Skin of body (tissue), 2 donors: ENCODE measurements around the gene ENPP1. TPM values are rescaled to one million over a fixed set of nuclear protein-coding genes. Genes with fewer than 3 reads are reported as not detected.

Experiments used
- DNase-seq: peaks from one replicate; lab custom pipeline; 2025; lab: John Stamatoyannopoulos, UW
- total RNA-seq: library from RNA; depleted of rRNA; stranded (reverse); fragments of >200 nt; gene quantifications from one replicate; pipeline ENCODE4 v1.2.3, GENCODE V29; 2014

Gene ENPP1
- total RNA-seq, 1 donor from 2014 or later, result 16.2 TPM

GRCh38 chr6:131784561-131784960 is 23.3 kb upstream of the ENPP1 start:
- peak; percentile 73 for DNase-seq

- DNase-seq, result no peak
These were observed 20.7 kb upstream of the ENPP1 start for GRCh38 chr6:131787079-131787478.

GRCh38 chr6:131787766-131788712 is 19.8 kb upstream of the ENPP1 start:
- peak; percentile 85 for DNase-seq

- no peak for DNase-seq
These were observed 18.6 kb upstream of the ENPP1 start for GRCh38 chr6:131789219-131789618.

- peak; percentile 44 for DNase-seq
These were observed 16.3 kb upstream of the ENPP1 start for GRCh38 chr6:131791476-131791875.

GRCh38 chr6:131792091-131792496 is 15.7 kb upstream of the ENPP1 start:
- no peak for DNase-seq

GRCh38 chr6:131795366-131795765 is 12.5 kb upstream of the ENPP1 start:
- DNase-seq, result no peak

GRCh38 chr6:131802347-131802746 is 5.5 kb upstream of the ENPP1 start:
- no peak for DNase-seq

- no peak for DNase-seq
These were observed 4.6 kb upstream of the ENPP1 start for GRCh38 chr6:131803007-131803769.

GRCh38 chr6:131804131-131804530 is 3.7 kb upstream of the ENPP1 start:
- DNase-seq, result no peak

GRCh38 chr6:131807321-131807643 is 538 bp upstream of the ENPP1 start:
- no peak for DNase-seq

GRCh38 chr6:131808460-131809269 is 845 bp downstream of the ENPP1 start:
- DNase-seq, result no peak

- no peak for DNase-seq
These were observed 3.7 kb downstream of the ENPP1 start for GRCh38 chr6:131811500-131811899.

- DNase-seq, result no peak
These were observed 6.2 kb downstream of the ENPP1 start for GRCh38 chr6:131813991-131814390.

GRCh38 chr6:131816869-131817268 is 9.0 kb downstream of the ENPP1 start:
- no peak for DNase-seq

GRCh38 chr6:131819572-131820124 is 11.8 kb downstream of the ENPP1 start:
- no peak for DNase-seq

- no peak for DNase-seq
These were observed 13.4 kb downstream of the ENPP1 start for GRCh38 chr6:131821010-131821807.

GRCh38 chr6:131822119-131822518 is 14.3 kb downstream of the ENPP1 start:
- no peak for DNase-seq

GRCh38 chr6:131823276-131823902 is 15.6 kb downstream of the ENPP1 start:
- DNase-seq, result no peak

GRCh38 chr6:131825946-131826345 is 18.1 kb downstream of the ENPP1 start:
- DNase-seq, result no peak
